Posterior cingulate gyrus (tissue), 11 donors: ENCODE data around the gene FAM193A.
"Not testable (repeated sequence)": the region's sequence is repeated elsewhere in the genome, so short reads cannot be mapped to it uniquely, and the experiment has no call there.

ENCODE experiments used
- DNase-seq, 10 donors: peaks; one replicate each; pipeline versions ENCODE4 v3.0.0 to v3.0.0-alpha.2; 2020 to 2021; ENCODE audit warnings: mixed read lengths in 3 of 10
- intact Hi-C: fragments of 100-400 bp; cut with DNase I; formaldehyde crosslinking; loops from one replicate; pipeline ENCODE4 v1.15.1; 2023

Gene FAM193A

DNA sequence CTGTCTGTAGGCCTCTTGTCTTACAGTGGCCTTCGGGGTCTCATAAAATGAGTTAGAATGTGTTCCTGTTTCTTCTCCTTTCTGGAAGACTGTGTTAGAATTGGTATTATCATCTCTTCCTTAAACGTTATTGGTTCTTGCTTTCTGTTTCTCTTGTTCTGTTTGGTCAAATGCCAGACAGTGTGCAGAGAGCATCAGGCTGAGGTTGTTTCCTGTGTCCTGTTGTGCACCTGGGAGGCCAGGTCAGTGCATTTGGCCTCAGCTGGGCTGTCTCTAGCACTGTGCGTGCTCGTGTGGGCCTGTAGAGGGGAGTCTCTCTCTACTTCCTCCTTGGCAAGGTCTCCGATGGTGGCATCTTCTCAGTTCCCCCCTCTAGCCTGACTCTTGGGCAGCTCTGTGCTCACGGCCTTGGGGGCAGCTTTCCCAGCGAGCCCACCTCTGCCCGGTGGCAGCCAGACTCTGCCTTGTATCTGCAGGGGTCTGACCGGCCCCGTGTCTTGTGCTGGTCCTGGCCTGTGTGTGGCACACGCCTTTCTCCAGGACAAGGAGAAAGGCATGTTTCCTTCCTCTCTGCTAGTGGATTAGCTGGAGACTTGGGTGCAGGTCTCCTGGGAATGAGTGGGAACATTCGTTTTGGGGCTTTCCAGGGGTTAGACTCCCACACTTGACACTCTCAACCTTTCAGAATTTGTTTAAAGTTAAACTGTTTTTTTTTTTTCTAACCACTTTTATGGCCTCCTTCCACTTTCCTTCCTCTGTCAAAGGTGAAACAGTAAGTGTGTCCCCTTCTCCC, 62.3 kb downstream of the FAM193A start:
- intact Hi-C loops: no loop called here
- DNase-seq: no peak

DNA sequence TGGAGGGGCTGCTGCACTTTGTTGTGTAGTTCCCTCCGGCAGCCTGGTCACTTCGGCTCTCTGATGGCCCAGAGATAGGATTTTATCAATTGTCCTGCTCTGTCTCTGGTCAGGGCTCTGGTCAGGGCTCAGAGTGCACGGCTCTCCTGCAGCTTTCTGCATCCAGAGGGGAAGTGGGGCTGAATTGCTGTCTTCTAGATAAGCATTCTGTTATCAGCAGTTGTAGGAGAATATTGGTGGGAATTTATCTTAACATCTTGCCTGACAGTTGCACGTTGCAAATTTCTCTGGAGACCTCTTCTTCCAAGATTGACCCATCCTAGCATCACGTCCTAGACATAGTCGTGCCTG, 62.8 kb downstream of the FAM193A start:
- intact Hi-C loops: no loop called here
- no peak for DNase-seq

DNA sequence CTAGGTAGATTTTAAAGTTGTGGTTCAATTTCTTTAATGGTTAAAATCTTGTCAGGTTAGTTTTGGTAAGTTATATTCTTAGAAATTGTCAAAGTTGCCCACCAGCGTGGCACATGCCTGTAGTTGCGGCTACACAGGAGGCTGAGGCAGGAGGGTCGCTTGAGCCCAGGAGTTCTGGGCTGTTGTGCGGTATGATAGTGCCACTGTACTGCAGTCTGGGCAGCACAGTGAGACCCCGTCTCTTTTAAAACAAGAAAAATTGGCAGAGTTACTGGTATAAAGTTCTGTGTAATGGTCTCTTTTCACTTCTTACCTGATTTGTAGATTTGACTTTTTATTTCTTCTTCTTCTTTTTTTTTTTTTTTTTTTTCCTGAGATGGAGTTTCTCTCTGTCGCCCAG, 64.4 kb downstream of the FAM193A start:
- intact Hi-C loops: no loop called here
- no peak for DNase-seq

DNA sequence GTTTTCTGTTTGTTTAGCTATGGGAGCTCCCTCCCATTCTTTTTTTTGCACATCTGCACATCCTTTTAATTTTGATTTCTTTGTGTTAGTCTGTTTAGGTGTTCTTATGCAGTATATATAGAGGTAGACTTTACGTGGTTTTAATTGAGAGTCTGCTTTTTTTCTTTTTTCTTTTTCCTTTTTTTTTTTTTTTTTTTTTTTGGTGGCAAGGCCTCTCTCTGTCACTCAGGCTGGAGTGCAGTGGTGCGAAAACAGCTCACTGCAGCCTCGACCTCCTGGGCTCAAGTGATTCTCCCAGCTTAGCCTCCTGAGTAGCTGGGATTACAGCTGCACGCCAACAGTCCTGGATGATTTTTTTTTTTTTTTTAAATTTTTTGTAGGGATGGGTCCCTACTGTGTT, 68.2 kb downstream of the FAM193A start:
- DNase-seq: no peak
- intact Hi-C loops: no loop called here

DNA sequence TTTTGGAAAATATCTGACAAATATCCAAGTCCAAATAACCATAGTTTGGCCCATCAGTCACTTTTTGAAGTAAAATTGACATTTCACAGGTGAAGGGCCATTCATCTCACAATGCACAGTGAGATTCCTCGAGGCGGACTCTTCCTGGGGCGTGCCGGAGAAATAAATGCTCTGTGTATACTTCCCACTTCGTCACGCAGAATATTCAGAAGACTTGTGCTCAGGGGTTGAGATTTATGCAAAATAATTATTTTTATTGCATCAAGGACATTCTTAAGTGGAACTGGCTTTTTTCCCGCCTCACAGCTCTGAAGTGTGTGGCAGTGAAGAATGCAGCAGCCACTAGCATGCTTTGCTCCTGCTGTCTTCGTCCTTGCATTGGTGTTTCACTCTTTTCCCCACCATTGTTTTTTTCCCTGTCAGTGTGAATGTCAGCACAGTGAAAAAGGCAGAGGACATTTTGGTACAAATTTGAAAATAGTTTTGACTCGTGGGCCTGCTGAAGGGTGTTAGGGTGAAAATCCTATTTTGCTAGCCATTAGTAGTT, 70.6 kb downstream of the FAM193A start:
- peak in 1 of 10 donors; percentile 49 for DNase-seq
- intact Hi-C loops: no loop called here

DNA sequence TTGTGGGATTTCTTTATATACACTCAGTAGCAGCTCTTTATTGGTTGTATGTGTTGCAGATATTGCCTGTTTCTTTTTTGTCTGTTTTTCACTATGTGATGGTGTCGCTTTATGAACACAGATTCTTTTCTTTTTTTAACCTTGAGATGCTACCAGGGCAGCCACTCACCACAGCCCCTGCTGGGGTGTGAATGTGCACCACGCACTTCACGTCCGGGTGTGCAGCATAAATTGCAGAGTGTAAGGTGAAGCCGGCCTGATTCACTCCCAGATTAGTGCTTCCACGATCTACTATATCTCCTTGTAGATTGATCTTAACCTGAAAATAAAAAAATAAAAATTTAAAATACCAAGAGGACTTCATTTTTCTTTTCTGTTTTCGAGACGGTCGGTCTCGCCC, 71.4 kb downstream of the FAM193A start:
- DNase-seq: peak in 1 of 10 donors; percentile 62
- intact Hi-C loops: no loop called here

DNA sequence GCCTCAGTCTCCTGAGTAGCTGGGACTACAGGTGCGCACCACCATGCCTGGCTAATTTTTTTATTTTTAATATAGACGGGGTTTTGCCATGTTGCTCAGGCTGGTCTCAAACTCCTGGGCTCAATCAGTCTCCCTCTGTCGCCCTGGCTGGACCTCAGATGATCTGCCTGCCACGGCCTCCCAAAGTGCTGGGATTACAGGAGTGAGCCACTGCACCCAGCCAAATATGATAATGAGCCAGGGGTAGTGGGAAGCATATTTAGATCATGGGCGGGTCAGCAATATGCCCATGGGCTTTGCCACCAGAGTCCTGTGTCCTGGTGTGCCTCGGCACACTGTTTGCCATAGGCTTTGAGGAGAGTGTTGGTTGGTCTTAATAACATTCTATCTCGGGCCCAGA, 71.8 kb downstream of the FAM193A start:
- peak in 1 of 10 donors; percentile 31 for DNase-seq
- intact Hi-C loops: no loop called here

DNA sequence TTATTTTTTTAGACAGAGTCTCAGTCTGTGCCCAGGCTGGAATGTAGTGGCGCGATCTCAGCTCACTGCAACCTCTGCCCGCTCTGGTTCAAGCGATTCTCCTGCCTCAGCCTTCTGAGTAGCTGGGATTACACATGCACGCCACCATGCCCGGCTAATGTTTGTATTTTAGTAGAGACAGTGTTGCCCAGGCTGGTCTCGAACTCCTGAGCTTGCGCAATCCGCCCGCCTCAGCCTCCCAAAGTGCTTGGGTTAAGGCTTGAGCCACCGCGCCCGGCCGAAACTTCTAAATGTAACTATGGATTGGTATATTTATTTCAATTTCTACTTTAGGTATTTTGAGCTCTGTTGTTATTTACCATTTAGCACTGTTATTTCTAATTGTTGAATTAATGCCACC, 79.4 kb downstream of the FAM193A start:
- intact Hi-C loops: no loop called here

DNA sequence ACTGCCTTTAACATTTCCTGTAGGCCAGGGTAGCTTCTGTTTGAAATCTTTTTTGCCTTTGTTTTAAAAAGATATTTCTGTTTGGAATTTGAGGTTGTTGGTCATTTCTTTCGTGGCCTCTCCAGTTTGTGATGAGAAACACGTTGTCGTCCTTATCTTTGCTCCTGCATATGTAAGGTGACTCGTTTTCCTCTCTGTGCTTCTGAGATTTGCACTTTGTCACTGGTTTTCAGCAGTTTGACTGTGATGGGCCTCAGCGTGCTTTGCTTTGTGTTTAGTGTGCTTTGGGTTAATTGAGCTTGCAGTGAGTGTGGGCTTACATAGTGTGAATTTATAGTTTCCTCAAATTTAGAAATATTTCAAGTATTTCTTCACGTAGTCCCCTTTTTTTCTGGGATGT, 81.5 kb downstream of the FAM193A start:
- intact Hi-C loops: no loop called here
- DNase-seq: no peak

More for the DNA sequence above, 79.4 kb downstream of the FAM193A start:
- peak in 1 of 10 donors; percentile 75 for DNase-seq

DNA sequence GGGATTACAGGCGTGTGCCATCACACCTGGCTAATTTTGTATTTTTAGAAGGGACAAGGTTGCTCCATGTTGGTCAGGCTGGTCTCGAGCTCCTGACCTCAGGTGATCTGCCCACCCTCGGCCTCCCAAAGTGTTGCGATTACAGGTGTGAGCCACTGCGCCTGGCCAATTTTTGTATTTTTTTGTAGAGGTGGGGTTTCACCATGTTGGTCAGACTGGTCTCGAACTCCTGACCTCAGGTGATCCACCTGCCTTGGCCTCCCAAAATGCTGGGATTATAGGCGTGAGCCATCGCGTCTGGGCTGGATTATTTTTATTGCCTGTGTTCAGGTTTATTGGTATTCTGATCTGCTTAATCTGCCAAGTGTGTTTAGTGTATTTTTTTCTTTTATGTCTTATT, 82.3 kb downstream of the FAM193A start:
- intact Hi-C loops, DNase-seq: not testable (repeated sequence)

DNA sequence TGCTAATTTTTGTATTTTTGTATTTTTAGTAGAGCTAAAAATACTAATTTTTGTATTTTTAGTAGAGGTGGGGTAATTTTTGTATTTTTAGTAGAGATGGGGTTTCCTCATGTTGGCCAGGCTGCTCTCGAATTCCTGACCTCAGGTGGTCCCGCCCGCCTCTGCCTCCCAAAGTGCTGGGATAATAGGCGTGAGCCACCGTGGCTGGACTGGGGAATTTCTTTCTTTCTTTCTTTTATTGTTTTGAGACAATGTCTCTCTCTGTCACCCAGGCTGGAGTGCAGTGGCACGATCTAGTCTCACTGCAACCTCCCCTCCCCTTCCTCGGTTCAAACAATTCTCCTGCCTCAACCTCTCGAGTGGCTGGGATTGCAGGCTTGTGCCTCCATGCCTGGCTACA, 83.0 kb downstream of the FAM193A start:
- intact Hi-C loops: no loop called here

DNA sequence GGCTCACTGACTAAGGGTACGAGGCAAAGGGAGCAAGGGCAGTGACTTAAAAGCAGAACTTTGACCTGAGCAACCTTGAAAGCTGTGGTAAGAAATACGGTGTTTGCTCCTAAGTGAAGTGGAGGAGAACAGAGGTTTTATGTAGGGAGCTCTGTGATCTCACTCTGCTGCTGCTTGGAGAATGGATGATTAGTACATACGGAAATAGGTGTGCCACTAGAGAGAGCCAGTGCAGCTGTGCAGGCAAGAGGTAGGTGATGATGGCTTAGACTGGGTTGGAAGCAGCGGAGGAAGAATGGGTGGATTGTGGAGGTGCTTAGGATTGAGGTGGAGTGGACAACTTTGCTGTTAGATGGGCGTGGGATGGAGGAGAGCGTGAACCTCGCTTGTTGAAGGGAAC, 85.0 kb downstream of the FAM193A start:
- intact Hi-C loops: no loop called here
- peak in 1 of 10 donors; percentile 33 for DNase-seq

More for the DNA sequence above, 83.0 kb downstream of the FAM193A start:
- DNase-seq: no peak

DNA sequence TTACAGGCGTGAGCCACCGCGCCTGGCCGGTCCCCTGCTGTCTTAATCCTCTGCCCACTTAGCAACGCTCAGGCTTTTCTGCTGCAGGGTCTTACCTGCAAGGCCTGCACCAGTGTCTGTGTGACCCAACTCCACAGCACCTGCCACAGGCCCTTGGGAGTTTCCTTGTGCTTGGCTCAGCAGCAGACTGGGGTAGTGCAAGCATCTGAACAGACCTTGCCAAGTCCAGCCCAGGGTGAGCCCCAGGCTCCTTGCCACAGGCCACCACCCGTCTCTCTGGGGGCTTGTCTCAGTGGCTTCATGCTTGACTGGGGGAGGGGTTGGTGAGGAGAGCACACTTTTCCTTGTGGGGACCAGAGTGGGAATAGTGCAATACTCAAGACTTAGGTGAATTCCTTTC, 87.0 kb downstream of the FAM193A start:
- DNase-seq: peak in 1 of 10 donors; percentile 59
- intact Hi-C loops: no loop called here

DNA sequence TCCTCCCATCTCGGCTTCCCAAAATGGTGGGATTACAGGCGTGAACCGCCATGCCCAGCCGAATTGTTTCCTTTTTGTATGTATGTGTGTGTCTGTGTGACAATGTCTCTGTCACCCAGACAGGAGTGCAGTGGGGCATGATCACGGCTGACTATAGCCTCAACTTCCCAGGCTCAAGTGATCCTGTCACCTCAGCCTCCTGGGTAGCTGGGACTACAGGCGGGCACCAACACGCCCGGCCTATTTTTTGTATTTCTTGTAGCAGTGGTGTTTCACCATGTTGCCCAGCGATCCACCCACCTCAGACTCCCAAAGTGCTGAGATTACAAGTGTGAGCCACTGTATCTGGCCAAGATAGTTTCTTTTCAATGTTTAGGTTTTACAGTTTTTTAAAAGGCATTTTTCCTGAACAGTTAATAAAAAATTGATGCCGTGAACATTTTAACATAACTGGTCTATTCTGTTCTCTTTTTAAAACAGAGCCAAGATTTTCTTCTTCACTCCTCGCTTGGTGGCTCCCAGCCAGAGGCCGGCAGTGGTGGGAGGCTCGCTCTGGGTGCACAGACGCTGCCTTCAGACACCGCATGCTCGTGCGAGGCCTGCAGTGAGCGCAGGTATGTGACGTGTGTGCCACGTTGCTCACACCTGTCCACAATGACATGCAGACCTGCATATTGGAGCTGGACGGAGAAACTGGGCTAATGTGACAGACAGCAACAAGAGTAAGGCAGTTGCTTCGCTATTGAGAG, 88.5 kb downstream of the FAM193A start:
- intact Hi-C loops: no loop called here

DNA sequence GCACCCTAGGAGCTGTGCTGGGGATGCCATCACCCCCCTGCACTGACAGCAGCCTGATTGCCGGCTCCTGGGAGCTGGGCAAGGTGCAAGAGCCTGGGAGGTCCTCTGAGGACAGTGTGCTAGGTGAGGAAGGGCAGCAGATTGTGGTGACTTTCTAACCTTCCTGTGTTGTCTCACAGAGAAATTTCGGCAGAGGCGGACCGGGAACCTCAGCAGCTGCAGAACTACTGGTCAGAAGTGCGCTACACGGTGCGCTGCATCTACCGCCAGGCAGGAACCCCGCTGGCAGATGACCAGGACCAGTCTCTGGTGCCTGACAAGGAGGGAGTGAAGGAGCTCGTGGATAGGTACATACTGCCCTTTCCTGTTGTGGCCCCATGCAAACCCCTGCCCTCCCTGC, 89.8 kb downstream of the FAM193A start:
- DNase-seq: peak in 1 of 10 donors; percentile 54
- intact Hi-C loops: no loop called here

More for the DNA sequence above, 88.5 kb downstream of the FAM193A start:
- DNase-seq: peak in 3 of 10 donors; percentile 13 to 85 (median 26)

DNA sequence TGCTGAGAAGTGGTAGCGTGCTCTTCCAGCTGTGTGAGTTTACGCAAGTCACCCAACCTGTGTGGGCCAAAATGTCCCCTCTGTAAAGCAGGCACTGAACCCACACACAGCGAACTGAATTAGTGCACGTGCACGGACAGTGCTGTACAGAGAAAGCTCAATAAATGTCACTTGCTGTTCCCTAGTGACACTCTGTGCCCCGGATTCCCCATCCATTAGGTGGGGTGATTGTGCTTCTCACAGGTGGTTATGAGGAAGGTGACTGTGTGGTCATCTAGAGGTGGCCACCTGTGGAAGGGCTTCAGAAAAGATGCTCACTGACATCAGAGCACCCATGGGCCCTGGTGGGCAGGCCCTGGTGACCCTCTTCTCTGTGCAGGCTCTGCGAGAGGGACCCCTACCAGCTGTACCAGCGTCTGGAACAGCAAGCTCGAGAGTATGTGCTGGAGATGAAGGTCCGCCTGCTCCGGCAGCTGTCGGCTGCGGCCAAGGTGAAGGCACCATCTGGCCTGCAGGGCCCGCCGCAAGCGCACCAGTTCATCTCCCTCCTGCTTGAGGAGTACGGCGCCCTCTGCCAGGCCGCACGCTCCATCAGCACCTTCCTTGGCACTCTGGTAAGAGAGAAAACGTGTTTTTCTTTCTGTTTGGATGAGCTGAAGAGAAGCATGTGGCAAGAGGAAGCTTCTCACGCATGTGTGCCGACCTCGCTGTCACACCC, 94.3 kb downstream of the FAM193A start:
- peak in 1 of 10 donors; percentile 73 for DNase-seq
- intact Hi-C loops: no loop called here

DNA sequence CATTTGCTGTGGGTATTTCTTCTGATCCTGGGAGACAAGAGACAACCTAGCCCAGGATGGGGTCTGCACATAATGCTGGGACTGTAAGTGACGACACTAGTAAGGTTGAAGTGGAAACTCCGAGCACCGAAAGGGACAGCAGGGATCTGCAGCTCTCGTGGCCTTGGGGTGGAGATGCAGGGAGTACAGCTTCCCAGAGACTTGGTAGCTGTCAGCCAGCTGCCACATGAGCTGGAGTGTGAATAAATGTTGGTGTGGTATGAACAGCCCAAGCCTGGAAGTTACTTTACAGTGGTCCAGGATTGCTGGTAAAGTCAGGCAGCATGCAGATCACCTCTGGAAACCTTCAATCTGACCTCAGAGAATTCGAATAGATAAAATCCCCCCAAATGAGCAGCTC, 97.6 kb downstream of the FAM193A start:
- intact Hi-C loops: no loop called here
- peak in 1 of 10 donors; percentile 37 for DNase-seq

DNA sequence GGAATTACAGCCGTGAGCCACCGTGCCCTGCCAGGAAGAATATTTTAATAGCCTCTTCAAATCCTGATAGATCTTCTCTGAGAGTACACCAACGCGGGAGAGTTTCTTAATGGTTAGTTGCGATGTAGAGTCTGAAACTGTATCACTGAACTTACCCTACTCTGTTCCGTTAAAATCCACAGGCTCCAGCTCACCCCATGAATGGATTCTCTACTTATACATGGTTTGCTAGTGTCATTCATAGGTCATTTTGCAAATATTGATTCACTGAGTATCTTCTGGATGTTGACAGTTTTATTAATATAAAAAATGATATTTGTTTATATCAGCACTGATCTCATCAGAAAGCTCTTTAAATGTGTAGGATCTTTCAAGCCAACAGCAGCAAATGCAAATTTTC, 99.9 kb downstream of the FAM193A start:
- intact Hi-C loops: no loop called here
- DNase-seq: no peak

DNA sequence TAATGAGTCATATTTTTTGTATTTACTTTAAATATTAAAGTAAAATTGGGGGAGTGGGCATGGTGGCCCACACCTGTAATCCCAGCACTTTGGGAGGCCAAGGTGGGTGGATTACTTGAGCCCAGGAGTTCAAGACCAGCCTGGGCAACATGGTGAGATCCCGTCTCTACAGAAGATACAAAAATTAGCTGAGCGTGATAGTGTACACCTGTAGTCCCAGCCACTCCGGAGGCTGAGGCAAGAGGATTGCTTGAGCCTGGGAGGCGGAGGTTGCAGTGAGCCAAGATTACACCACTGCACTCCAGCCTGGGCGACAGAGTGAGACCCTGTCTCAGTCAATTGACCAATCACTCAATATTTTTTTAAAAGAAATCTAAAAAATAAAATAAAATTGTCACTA, 100.5 kb downstream of the FAM193A start:
- intact Hi-C loops: not testable (repeated sequence)

DNA sequence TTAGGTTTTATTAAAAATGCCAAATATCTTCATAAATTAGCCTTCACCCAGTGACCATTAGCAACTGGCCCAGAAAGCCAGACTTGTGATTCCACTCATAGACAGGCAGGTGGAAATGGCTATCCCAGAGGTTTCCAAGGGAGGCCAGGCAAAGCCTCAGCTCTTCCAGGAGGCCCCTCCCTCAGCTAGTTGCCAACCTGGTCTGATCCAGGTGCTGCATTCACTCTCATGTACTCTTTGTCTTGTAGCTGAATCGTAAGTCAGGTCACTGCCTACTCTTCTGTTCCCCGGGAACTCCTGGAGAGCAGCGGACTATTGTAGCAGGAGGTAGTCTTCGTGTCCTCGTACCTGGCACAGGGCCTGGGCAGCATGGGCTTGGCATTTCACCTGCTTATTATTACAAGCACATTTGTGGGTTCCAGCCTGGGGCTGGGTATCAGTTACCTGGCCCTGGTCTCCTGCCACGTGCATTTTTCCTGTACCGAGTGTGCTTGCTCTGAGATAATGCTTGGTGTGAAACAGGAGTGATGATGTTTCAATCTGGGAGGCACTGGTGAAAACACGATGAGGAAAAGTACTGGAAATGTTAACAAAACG, 101.6 kb downstream of the FAM193A start:
- intact Hi-C loops: no loop called here
- DNase-seq: peak in 1 of 10 donors; percentile 67

More for the DNA sequence above, 100.5 kb downstream of the FAM193A start:
- DNase-seq: not testable (repeated sequence)
